PFSK-1 (cell line): ENCODE measurements around the gene S100A5.

ENCODE experiments used
- FOXP2 ChIP-seq: optimal IDR thresholded peaks from 2 replicates; pipeline ENCODE3; 2011; ENCODE audit warnings: borderline replicate concordance, control low read depth, inconsistent platforms; ENCODE audit not compliant: insufficient read depth; ENCODE audit errors: extremely low read length, extremely low read depth
- POLR2AphosphoS5 ChIP-seq: IDR thresholded peaks from 2 replicates; pipeline ENCODE4 v1.6.1; 2012; ENCODE audit warnings: low read depth, mild to moderate bottlenecking, control low read depth, low read length, moderate library complexity
- SIN3A ChIP-seq: IDR thresholded peaks from 2 replicates; pipeline ENCODE4 v1.6.1; 2012; ENCODE audit warnings: mild to moderate bottlenecking, low read length, moderate library complexity, borderline replicate concordance; ENCODE audit not compliant: insufficient read depth
- TAF1 ChIP-seq: IDR thresholded peaks from 2 replicates; pipeline ENCODE4 v1.6.1; 2012; ENCODE audit warnings: low read length, control low read depth, borderline replicate concordance; ENCODE audit not compliant: insufficient read depth
- TF ChIP-seq, protein P1 (sequence below), 2 experiments: IDR thresholded peaks; 2 replicates each; pipeline versions ENCODE4 v1.6.1 to v1.8.0; 2011 to 2012; ENCODE audit warnings: low read depth in 2 of 2, low read length in 2 of 2, control low read depth in 1 of 2, inconsistent platforms in 1 of 2, mild to moderate bottlenecking in 1 of 2, moderate library complexity in 1 of 2; ENCODE audit not compliant: insufficient read depth in 1 of 2

Gene S100A5

DNA sequence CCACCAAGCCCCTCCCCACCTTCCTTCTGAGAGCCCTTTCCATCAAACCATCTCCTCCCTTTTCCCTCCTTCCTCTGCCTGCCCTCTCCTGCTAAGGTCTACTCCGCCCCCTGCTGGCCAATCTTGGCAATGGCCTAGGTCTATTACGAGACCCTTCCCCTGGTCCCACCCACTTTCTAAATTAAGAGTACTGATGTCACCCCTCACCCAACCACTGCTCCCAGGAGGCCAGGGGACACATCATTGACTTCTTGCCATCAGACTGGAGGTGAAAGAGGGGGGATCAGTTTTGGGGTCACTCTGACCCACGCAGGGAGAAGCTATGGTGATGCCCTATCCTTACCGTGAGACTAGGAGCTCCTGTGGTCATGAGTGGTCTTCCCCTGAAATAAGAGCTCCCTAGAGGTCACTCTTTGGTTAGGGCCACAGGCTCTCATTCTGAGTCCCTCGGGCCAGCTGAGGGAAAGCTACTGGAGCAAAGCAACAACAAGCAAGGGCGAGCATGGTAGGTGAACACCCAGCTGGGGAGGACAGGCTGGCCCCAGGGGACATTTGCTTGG lies 45.7 kb downstream of the S100A5 start:
- TF ChIP-seq SIN3A (no peak), POLR2AphosphoS5 (no peak), FOXP2 (no peak), TAF1 (no peak)
- TF ChIP-seq, protein P1, sequence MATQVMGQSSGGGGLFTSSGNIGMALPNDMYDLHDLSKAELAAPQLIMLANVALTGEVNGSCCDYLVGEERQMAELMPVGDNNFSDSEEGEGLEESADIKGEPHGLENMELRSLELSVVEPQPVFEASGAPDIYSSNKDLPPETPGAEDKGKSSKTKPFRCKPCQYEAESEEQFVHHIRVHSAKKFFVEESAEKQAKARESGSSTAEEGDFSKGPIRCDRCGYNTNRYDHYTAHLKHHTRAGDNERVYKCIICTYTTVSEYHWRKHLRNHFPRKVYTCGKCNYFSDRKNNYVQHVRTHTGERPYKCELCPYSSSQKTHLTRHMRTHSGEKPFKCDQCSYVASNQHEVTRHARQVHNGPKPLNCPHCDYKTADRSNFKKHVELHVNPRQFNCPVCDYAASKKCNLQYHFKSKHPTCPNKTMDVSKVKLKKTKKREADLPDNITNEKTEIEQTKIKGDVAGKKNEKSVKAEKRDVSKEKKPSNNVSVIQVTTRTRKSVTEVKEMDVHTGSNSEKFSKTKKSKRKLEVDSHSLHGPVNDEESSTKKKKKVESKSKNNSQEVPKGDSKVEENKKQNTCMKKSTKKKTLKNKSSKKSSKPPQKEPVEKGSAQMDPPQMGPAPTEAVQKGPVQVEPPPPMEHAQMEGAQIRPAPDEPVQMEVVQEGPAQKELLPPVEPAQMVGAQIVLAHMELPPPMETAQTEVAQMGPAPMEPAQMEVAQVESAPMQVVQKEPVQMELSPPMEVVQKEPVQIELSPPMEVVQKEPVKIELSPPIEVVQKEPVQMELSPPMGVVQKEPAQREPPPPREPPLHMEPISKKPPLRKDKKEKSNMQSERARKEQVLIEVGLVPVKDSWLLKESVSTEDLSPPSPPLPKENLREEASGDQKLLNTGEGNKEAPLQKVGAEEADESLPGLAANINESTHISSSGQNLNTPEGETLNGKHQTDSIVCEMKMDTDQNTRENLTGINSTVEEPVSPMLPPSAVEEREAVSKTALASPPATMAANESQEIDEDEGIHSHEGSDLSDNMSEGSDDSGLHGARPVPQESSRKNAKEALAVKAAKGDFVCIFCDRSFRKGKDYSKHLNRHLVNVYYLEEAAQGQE (IDR thresholded peaks at IDR 0.05; ENCODE audit: insufficient read depth in 1 of 2, low read depth in 2 of 2, low read length in 2 of 2), result no peak

DNA sequence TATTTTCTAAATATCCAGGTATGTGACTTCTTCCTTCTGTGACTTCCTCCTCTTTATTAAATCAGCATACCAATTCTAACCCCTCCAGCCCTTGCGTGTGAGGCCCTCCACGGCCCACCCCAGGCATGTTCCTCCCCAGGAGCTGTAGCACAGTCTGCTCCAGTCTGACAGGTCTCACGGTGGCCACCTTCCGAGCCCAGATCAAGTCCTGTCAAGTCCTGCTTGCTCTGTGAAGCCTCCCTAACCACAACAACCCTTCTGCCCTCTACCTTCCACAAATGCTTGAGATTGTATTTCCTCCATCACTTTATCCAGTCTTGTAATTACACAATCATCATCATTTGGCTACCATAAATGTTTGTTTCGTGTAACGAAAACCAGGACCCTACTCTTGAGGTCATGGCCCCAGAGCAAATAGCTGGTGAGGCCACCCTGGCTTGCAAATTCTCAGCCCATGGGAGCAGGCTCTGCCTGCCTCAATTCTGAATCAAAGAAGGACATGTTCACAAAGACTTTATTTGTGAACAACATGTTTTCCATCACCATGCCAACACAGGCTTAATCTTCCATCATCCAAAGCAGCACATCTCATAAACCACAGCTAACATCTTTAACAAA lies 47.3 kb downstream of the S100A5 start:
- no peak for TF ChIP-seq FOXP2
- TF ChIP-seq SIN3A, result no peak
- no peak for TF ChIP-seq POLR2AphosphoS5
- TF ChIP-seq, protein P1 (IDR thresholded peaks at IDR 0.05; ENCODE audit: insufficient read depth in 1 of 2, low read depth in 2 of 2, low read length in 2 of 2), result no peak

DNA sequence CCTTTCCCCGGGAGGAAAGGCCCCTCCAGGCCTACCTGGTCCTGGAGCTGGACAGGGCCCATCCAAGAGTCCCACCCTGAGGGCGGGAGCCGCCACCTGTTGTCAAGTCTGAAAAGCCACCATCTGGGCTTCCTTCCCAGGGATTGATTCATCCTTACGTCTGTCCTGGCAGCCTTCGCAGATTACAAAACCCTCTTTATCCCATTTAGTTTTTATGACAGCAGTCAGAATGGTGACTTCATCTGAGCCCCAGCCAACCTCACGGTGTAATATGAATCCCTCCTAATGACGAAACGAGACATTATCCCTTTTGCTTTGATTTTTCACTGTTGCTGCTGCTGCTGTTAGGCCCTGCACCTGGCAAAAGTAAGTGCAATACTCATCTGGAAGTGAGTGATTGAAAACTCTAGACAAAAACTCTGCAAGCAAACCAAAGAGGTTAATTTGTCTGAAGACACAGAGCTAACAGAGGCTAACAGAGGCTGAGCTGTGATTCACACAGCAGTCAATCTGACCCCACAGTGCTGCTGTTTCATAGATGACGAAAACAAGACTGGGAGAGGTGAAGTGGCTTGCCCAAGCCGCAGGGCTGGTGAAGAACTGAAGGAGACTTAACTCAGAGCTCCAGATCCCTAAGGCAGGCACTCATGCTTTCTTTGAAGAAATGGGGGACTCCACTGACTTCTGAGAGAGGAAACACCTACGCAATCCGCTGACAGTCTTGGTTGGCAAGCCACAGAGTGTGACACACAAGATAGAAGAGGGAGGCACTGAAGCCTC lies 50.3 kb downstream of the S100A5 start:
- no peak for TF ChIP-seq SIN3A
- TF ChIP-seq FOXP2, result no peak
- TF ChIP-seq, protein P1 (IDR thresholded peaks at IDR 0.05; ENCODE audit: insufficient read depth in 1 of 2, low read depth in 2 of 2, low read length in 2 of 2), result no peak
- TF ChIP-seq TAF1, result no peak
- TF ChIP-seq POLR2AphosphoS5, result no peak

DNA sequence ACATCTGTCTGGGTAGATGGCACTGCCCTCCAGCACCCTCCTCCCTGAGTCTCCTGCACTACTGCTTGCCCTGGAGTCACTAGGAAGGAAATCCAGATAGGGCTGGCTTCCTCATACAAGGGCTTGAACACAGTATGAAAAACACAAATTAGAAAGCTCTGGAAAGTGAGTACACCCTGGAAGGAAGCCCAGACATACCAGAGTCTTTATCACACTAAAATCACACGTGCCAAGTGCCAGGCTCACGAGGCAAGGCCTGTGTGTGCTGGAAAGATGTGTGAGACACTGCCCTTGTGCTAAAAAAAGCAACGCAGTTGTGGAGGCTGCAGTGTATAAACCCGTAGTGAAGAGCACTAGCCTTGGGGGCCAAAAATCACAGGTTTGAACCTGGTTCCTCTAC lies 52.0 kb downstream of the S100A5 start:
- no peak for TF ChIP-seq SIN3A
- no peak for TF ChIP-seq FOXP2
- TF ChIP-seq, protein P1 (IDR thresholded peaks at IDR 0.05; ENCODE audit: insufficient read depth in 1 of 2, low read depth in 2 of 2, low read length in 2 of 2), result no peak
- no peak for TF ChIP-seq POLR2AphosphoS5
- no peak for TF ChIP-seq TAF1
